HG02885 (cell line): Measurements from ENCODE around the gene HEATR5B.
A peak's percentile ranks its signal among the peaks of the same experiment; 100 is the strongest.

Source experiments
- ATAC-seq: cut with Tn5 transposase; IDR thresholded peaks from one replicate; pipeline ENCODE4 v1.9.1; 2021; ENCODE audit warnings: mild to moderate bottlenecking; ENCODE audit not compliant: unreplicated experiment, poor library complexity

The HEATR5B gene

GRCh38 chr2:37083873-37084794 is at the start of gene HEATR5B, which contains the start of gene GPATCH11:
Gene HEATR5B (minus strand): TSS chr2:37084372. CDS start chr2:37083414, 958 bp downstream.
Gene GPATCH11 (plus strand): TSS chr2:37084518. CDS start chr2:37088382, 3,864 bp downstream.
- peak; percentile 91 for ATAC-seq

- ATAC-seq, result no peak
These were observed 48.7 kb upstream of the HEATR5B start for GRCh38 chr2:37132914-37133313.

- no peak for ATAC-seq
These were observed 41.2 kb upstream of the HEATR5B start for GRCh38 chr2:37125416-37125815.

- no peak for ATAC-seq
These were observed 35.0 kb upstream of the HEATR5B start for GRCh38 chr2:37119157-37119556.

GRCh38 chr2:37117566-37117965 is 33.4 kb upstream of the HEATR5B start:
- ATAC-seq, result no peak

- no peak for ATAC-seq
These were observed 27.8 kb upstream of the HEATR5B start for GRCh38 chr2:37111958-37112357.

- ATAC-seq, result no peak
These were observed 26.4 kb upstream of the HEATR5B start for GRCh38 chr2:37110306-37111212.

GRCh38 chr2:37109523-37109922 is 25.4 kb upstream of the HEATR5B start:
- ATAC-seq, result no peak

- no peak for ATAC-seq
These were observed 21.0 kb upstream of the HEATR5B start for GRCh38 chr2:37105150-37105549.

- no peak for ATAC-seq
These were observed 20.0 kb upstream of the HEATR5B start for GRCh38 chr2:37104178-37104577.

- ATAC-seq, result no peak
These were observed 18.4 kb upstream of the HEATR5B start for GRCh38 chr2:37102588-37102987.

- ATAC-seq, result no peak
These were observed 15.9 kb upstream of the HEATR5B start for GRCh38 chr2:37100054-37100453.

GRCh38 chr2:37098416-37099118 is 14.4 kb upstream of the HEATR5B start:
- ATAC-seq, result no peak

- no peak for ATAC-seq
These were observed 12.4 kb upstream of the HEATR5B start for GRCh38 chr2:37096568-37096967.

- peak; percentile 54 for ATAC-seq
These were observed 7.7 kb upstream of the HEATR5B start for GRCh38 chr2:37091873-37092272.

GRCh38 chr2:37090019-37090477 is 5.9 kb upstream of the HEATR5B start:
- peak; percentile 90 for ATAC-seq

GRCh38 chr2:37085731-37086147 is 1.6 kb upstream of the HEATR5B start:
- no peak for ATAC-seq

- no peak for ATAC-seq
These were observed 625 bp upstream of the HEATR5B start for GRCh38 chr2:37084797-37085196.

GRCh38 chr2:37080689-37081088 is 3.5 kb downstream of the HEATR5B start:
- no peak for ATAC-seq

GRCh38 chr2:37080266-37080665 is 3.9 kb downstream of the HEATR5B start:
- ATAC-seq, result no peak
